Neural cell (in vitro differentiated cells): ENCODE results near the gene PTPRK. TPM values are rescaled to one million over a fixed set of nuclear protein-coding genes. Genes with fewer than 3 reads are reported as not detected.

Source experiments
- H2AFZ ChIP-seq: fragments of 200-600, 300-800 bp; sonication (generic), shearing (Covaris generic); 2 replicates; pipeline ENCODE4 v1.6.0; 2014; ENCODE audit warnings: low read depth, mild to moderate bottlenecking, antibody characterized with exemption, low read length, moderate library complexity
- H3F3A ChIP-seq: fragments of 200-600 bp; shearing (Covaris generic); 2 replicates; pipeline ENCODE4 v1.6.1; 2016; ENCODE audit warnings: mild to moderate bottlenecking, moderate library complexity, mixed read lengths, antibody characterized with exemption, low read length; ENCODE audit not compliant: insufficient read depth, poor library complexity, severe bottlenecking
- H3K27ac ChIP-seq: fragments of 200-600, 300-800 bp; sonication (generic), shearing (Covaris generic); 2 replicates; pipeline ENCODE4 v1.5.1; 2014; ENCODE audit warnings: mild to moderate bottlenecking, low read length, moderate library complexity
- H3K27me3 ChIP-seq: fragments of 300-800, 200-600 bp; sonication (generic), shearing (Covaris generic); 2 replicates; pipeline ENCODE4 v1.6.0; 2014; ENCODE audit warnings: mild to moderate bottlenecking, low read depth, low read length, moderate library complexity; ENCODE audit not compliant: insufficient read depth
- H3K36me3 ChIP-seq: fragments of 300-800, 200-600 bp; sonication (generic), shearing (Covaris generic); 2 replicates; pipeline ENCODE4 v1.5.1; 2014; ENCODE audit warnings: mild to moderate bottlenecking, antibody characterized with exemption, low read length, moderate library complexity; ENCODE audit not compliant: insufficient read depth
- H3K4me2 ChIP-seq: fragments of 300-800, 200-600 bp; sonication (generic), shearing (Covaris generic); 2 replicates; pipeline ENCODE4 v1.6.0; 2014; ENCODE audit warnings: mild to moderate bottlenecking, low read length
- H3K4me3 ChIP-seq: fragments of 300-800, 200-600 bp; sonication (generic), shearing (Covaris generic); 2 replicates; pipeline ENCODE4 v1.5.1; 2014; ENCODE audit warnings: mild to moderate bottlenecking, low read length, moderate library complexity
- H3K79me2 ChIP-seq: fragments of 200-600 bp; shearing (Covaris generic); replicated peaks from 2 replicates; pipeline ENCODE4 v1.6.0; 2014; ENCODE audit warnings: mild to moderate bottlenecking, low read length, moderate library complexity; ENCODE audit not compliant: insufficient read depth
- H3K9ac ChIP-seq: fragments of 300-800, 200-600 bp; sonication (generic), shearing (Covaris generic); 2 replicates; pipeline ENCODE4 v1.6.1; 2016; ENCODE audit warnings: mild to moderate bottlenecking, low read length, mixed read lengths
- H3K9me2 ChIP-seq: fragments of 200-600 bp; shearing (Covaris generic); 2 replicates; pipeline ENCODE4 v1.6.1; 2016; ENCODE audit warnings: mild to moderate bottlenecking, low read length, mixed read lengths; ENCODE audit not compliant: insufficient read depth
- H3K9me3 ChIP-seq: fragments of 200-600, 300-800 bp; sonication (generic), shearing (Covaris generic); 2 replicates; pipeline ENCODE4 v1.6.1; 2016; ENCODE audit warnings: mild to moderate bottlenecking, mixed run types, low read length, moderate library complexity, mixed read lengths
- H4K20me1 ChIP-seq: fragments of 200-600 bp; shearing (Covaris generic); 2 replicates; pipeline ENCODE4 v1.6.1; 2016; ENCODE audit warnings: mild to moderate bottlenecking, mixed run types; ENCODE audit not compliant: insufficient read depth
- CTCF ChIP-seq: fragments of 450-650 bp; IDR thresholded peaks from 2 replicates; pipeline ENCODE4 v1.5.1; 2014; ENCODE audit warnings: antibody characterized with exemption, mild to moderate bottlenecking, moderate library complexity; ENCODE audit not compliant: poor library complexity, severe bottlenecking
- EP300 ChIP-seq: fragments of 450-650 bp; conservative IDR thresholded peaks from 2 replicates; pipeline ENCODE4 v1.6.1; 2014; ENCODE audit warnings: antibody characterized with exemption, mild to moderate bottlenecking, moderate library complexity; ENCODE audit not compliant: poor library complexity, severe bottlenecking
- EZH2 ChIP-seq: fragments of 200-600, 300-800 bp; shearing (Covaris generic), sonication (generic); IDR thresholded peaks from 2 replicates; pipeline ENCODE4 v1.6.1; 2014; ENCODE audit warnings: antibody characterized with exemption, low read length, borderline replicate concordance, mild to moderate bottlenecking; ENCODE audit not compliant: insufficient read depth, poor library complexity, severe bottlenecking
- MXI1 ChIP-seq: fragments of 450-650 bp; conservative IDR thresholded peaks from 2 replicates; pipeline ENCODE4 v1.6.1; 2014; ENCODE audit warnings: antibody characterized with exemption, mild to moderate bottlenecking; ENCODE audit not compliant: poor library complexity, severe bottlenecking
- POLR2AphosphoS5 ChIP-seq: IDR thresholded peaks from 2 replicates; pipeline ENCODE4 v1.6.1; 2012
- RAD21 ChIP-seq: fragments of 450-650 bp; conservative IDR thresholded peaks from 2 replicates; pipeline ENCODE4 v1.6.1; 2014; ENCODE audit warnings: antibody characterized with exemption, mild to moderate bottlenecking, moderate library complexity
- SMC3 ChIP-seq: fragments of 450-650 bp; conservative IDR thresholded peaks from 2 replicates; pipeline ENCODE4 v1.6.1; 2014; ENCODE audit warnings: antibody characterized with exemption, mild to moderate bottlenecking, moderate library complexity; ENCODE audit not compliant: poor library complexity
- TAF1 ChIP-seq: IDR thresholded peaks from 2 replicates; pipeline ENCODE4 v1.6.1; 2012; ENCODE audit warnings: low read depth
- polyA plus RNA-seq: library from polyadenylated mRNA; depleted of rRNA; stranded (reverse); fragments of >200 nt; gene quantifications from 2 replicates; pipeline ENCODE4 v1.2.3, GENCODE V29; 2014
- TF ChIP-seq, protein P1 (sequence below): IDR thresholded peaks from 2 replicates; pipeline ENCODE4 v1.6.1; 2012; ENCODE audit warnings: borderline replicate concordance

PTPRK gene
- polyA plus RNA-seq, 1 donor from 2014 or later: 10.4 TPM

DNA sequence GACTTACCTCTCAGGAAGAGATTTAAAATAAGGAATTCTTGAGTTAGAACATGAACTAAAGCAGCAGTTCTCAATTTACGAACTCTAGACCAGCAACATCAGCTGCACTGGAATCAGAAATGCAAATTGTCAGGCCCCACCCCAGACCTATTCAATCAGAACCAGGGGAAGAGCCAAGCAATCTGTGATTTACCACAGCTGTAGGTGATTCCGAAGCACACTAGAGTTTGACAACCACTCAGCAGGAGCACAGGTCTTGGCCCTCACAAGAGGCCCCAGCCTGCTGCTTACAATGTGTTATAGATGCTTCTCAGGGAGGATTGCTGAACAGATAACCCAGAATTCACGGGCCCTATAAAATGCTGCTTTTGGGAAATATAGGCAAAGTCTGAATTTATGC, 279.2 kb downstream of the PTPRK start:
- Histone ChIP-seq H3F3A (no peaks in the 10 kb centered on the region), H4K20me1 (no peaks in the 10 kb centered on the region), H3K9me3 (no peaks in the 10 kb centered on the region), H3K9ac (no peak overlapping the region), H3K9me2 (no peaks in the 10 kb centered on the region), H2AFZ (no peak overlapping the region), H3K4me3 (no peak overlapping the region), H3K27ac (no peak overlapping the region), H3K36me3 (no peaks in the 10 kb centered on the region), H3K79me2 (no peaks in the 10 kb centered on the region), H3K27me3 (no peaks in the 10 kb centered on the region), H3K4me2 (no peak overlapping the region)
- TF ChIP-seq POLR2AphosphoS5 (no peak), CTCF (no peak)
- TF ChIP-seq, protein P1, sequence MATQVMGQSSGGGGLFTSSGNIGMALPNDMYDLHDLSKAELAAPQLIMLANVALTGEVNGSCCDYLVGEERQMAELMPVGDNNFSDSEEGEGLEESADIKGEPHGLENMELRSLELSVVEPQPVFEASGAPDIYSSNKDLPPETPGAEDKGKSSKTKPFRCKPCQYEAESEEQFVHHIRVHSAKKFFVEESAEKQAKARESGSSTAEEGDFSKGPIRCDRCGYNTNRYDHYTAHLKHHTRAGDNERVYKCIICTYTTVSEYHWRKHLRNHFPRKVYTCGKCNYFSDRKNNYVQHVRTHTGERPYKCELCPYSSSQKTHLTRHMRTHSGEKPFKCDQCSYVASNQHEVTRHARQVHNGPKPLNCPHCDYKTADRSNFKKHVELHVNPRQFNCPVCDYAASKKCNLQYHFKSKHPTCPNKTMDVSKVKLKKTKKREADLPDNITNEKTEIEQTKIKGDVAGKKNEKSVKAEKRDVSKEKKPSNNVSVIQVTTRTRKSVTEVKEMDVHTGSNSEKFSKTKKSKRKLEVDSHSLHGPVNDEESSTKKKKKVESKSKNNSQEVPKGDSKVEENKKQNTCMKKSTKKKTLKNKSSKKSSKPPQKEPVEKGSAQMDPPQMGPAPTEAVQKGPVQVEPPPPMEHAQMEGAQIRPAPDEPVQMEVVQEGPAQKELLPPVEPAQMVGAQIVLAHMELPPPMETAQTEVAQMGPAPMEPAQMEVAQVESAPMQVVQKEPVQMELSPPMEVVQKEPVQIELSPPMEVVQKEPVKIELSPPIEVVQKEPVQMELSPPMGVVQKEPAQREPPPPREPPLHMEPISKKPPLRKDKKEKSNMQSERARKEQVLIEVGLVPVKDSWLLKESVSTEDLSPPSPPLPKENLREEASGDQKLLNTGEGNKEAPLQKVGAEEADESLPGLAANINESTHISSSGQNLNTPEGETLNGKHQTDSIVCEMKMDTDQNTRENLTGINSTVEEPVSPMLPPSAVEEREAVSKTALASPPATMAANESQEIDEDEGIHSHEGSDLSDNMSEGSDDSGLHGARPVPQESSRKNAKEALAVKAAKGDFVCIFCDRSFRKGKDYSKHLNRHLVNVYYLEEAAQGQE: no peak

DNA sequence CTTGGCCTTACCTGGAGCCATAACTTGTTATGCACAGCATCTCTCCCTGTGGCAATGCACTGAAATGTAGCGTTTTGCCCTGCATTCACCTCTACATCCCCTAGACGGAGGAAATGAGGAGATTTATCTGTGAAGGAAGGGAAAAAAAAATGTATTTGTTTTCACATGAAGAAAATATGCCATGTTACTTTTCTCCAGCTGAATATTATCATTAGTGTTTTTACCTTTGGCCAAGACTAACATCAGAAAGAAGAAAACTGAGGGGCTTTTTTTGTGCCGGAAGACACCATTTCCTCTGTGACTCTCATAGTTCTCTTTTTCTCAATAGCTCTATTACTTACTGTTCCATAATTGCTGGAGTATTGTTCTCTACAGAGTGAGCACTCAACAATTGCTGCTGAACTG, 280.4 kb downstream of the PTPRK start:
- Histone ChIP-seq H3K9me3 (no peaks in the 10 kb centered on the region), H3K27ac (no peak overlapping the region)
- TF ChIP-seq CTCF (no peak), EP300 (no peak), TAF1 (no peak), RAD21 (no peak), MXI1 (no peak), SMC3 (no peak), POLR2AphosphoS5 (no peak), EZH2 (no peak)
- TF ChIP-seq, protein P1: no peak

More for the DNA sequence above, 280.4 kb downstream of the PTPRK start:
- no peak overlapping the region for H3K4me3 ChIP-seq
- H3K9ac ChIP-seq: no peak overlapping the region
- no peak overlapping the region for H2AFZ ChIP-seq
- H3K4me2 ChIP-seq: no peak overlapping the region
- no peaks in the 10 kb centered on the region for H3K36me3 ChIP-seq
- H3K79me2 ChIP-seq: no peaks in the 10 kb centered on the region
- H3K9me2 ChIP-seq: no peaks in the 10 kb centered on the region
- H3K27me3 ChIP-seq: no peaks in the 10 kb centered on the region
- H4K20me1 ChIP-seq: no peaks in the 10 kb centered on the region
- H3F3A ChIP-seq: no peaks in the 10 kb centered on the region
